Stimulated activated CD8-positive, alpha-beta memory T cell treated with anti-CD3 and anti-CD28 coated beads, Interleukin-7, amount 100 ng/mL, for 1 hour (primary cell): ENCODE data around the gene HNRNPC.
"Not testable (repeated sequence)": the region's sequence is repeated elsewhere in the genome, so short reads cannot be mapped to it uniquely, and the experiment has no call there.

Experiments used
- DNase-seq, 2 donors: peaks; one replicate each; pipeline ENCODE4 v3.0.0-alpha.2; 2020; ENCODE audit warnings: low read depth in 2 of 2

Gene HNRNPC

GRCh38 chr14:21244544-21244943, 24.7 kb downstream of the HNRNPC start:
- DNase-seq: no peak

GRCh38 chr14:21241218-21241819, 27.9 kb downstream of the HNRNPC start:
- DNase-seq: no peak

GRCh38 chr14:21240417-21240816, 28.8 kb downstream of the HNRNPC start:
- DNase-seq: no peak

- no peak for DNase-seq
These were observed 30.3 kb downstream of the HNRNPC start for GRCh38 chr14:21238823-21239518.

- DNase-seq: no peak
These were observed 32.1 kb downstream of the HNRNPC start for GRCh38 chr14:21236948-21237797.

- no peak for DNase-seq
These were observed 35.1 kb downstream of the HNRNPC start for GRCh38 chr14:21234112-21234511.

- no peak for DNase-seq
These were observed 35.7 kb downstream of the HNRNPC start for GRCh38 chr14:21233457-21234076.

GRCh38 chr14:21231020-21231652, 38.1 kb downstream of the HNRNPC start:
- DNase-seq: no peak

- DNase-seq: no peak
These were observed 39.4 kb downstream of the HNRNPC start for GRCh38 chr14:21229821-21230220.

- no peak for DNase-seq
These were observed 41.3 kb downstream of the HNRNPC start for GRCh38 chr14:21227981-21228380.

GRCh38 chr14:21227150-21227549, 42.1 kb downstream of the HNRNPC start:
- no peak for DNase-seq

- DNase-seq: no peak
These were observed 42.8 kb downstream of the HNRNPC start for GRCh38 chr14:21226467-21226866.

- DNase-seq: not testable (repeated sequence)
These were observed 44.1 kb downstream of the HNRNPC start for GRCh38 chr14:21225164-21225563.

GRCh38 chr14:21220874-21221477, 48.3 kb downstream of the HNRNPC start:
- no peak for DNase-seq

GRCh38 chr14:21219561-21220111, 49.6 kb downstream of the HNRNPC start:
- DNase-seq: no peak

- DNase-seq: no peak
These were observed 50.1 kb downstream of the HNRNPC start for GRCh38 chr14:21219120-21219519.

GRCh38 chr14:21215879-21216251, 53.4 kb downstream of the HNRNPC start:
- no peak for DNase-seq

- DNase-seq: no peak
These were observed 53.9 kb downstream of the HNRNPC start for GRCh38 chr14:21215130-21215878.

GRCh38 chr14:21213652-21214051, 55.6 kb downstream of the HNRNPC start:
- DNase-seq: no peak

- not testable (repeated sequence) for DNase-seq
These were observed 56.4 kb downstream of the HNRNPC start for GRCh38 chr14:21212824-21213223.
